ENCODE data around the gene MDM2.

DNA sequence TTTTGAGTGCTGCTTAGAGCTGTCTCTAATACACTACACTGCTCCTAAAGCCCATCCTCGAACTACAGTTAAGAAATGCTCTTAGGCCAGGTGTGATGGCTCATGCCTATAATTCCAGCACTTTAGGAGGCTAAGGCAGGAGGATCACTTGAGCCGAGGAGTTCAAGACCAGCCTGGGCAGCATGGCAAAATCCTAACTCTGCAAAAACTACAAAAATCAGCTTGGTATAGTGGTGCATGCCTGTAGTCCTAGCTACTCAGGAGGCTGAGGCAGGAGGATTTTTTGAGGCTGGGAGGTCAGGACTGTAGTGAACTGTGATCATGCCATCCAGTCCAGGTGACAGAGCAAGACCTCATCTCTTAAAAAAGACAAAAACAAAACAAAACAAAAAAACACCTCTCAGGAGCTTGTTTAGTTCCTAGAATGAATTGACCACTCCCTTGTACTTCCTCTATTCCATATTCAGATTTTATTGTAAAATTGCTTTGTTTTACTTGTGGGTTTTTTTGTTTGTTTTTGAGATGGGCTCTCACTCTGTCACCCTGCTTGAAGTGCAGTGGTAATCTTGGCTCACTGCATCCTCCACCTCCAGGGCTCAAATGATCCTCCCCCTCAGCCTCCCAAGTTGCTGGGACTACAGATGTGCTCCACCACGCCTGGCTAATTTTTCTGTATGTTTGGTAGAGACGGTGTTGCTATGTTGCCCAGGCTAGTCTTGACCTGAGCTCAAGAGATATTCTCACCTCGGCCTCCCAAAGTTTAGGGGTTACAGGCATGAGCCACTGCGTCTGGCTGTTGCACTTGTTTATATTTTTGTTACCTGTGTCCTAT, 13.6 kb downstream of the MDM2 start:
- TF ChIP-seq, protein P1, sequence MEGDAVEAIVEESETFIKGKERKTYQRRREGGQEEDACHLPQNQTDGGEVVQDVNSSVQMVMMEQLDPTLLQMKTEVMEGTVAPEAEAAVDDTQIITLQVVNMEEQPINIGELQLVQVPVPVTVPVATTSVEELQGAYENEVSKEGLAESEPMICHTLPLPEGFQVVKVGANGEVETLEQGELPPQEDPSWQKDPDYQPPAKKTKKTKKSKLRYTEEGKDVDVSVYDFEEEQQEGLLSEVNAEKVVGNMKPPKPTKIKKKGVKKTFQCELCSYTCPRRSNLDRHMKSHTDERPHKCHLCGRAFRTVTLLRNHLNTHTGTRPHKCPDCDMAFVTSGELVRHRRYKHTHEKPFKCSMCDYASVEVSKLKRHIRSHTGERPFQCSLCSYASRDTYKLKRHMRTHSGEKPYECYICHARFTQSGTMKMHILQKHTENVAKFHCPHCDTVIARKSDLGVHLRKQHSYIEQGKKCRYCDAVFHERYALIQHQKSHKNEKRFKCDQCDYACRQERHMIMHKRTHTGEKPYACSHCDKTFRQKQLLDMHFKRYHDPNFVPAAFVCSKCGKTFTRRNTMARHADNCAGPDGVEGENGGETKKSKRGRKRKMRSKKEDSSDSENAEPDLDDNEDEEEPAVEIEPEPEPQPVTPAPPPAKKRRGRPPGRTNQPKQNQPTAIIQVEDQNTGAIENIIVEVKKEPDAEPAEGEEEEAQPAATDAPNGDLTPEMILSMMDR (IDR thresholded peaks at IDR 0.05), result no peak
- TF ChIP-seq POLR2A (IDR thresholded peaks at IDR 0.05) (no peak), POLR2AphosphoS5 (IDR thresholded peaks at IDR 0.05) (no peak)

All from breast epithelium (tissue), 3 donors.